ENCODE data around the gene ZNF274. TPM values are rescaled to one million over a fixed set of nuclear protein-coding genes. Genes with fewer than 3 reads are reported as not detected.

Gene ZNF274
- total and polyA plus RNA-seq, 10 of the 15 experiments (the other 5 are each of a cell fraction or from before 2014, with no cell fraction given) = 2.7 to 17.6 (median 14.3) TPM

- no peak for TF ChIP-seq ELK1 (IDR thresholded peaks at IDR 0.05; ENCODE audit: low read depth, low read length)
- no peak for TF ChIP-seq TAF1 (IDR thresholded peaks at IDR 0.05; ENCODE audit: borderline replicate concordance, low read depth, low read length)
- TF ChIP-seq ZNF274 (IDR thresholded peaks at IDR 0.05; ENCODE audit: insufficient read depth, insufficient read length) = no peak
- TF ChIP-seq GATAD2B (conservative IDR thresholded peaks at IDR 0.05; ENCODE audit: low read depth) = no peak
- no peak for TF ChIP-seq LARP7 (IDR thresholded peaks at IDR 0.05)
- TF ChIP-seq MYC (IDR thresholded peaks at IDR 0.05; ENCODE audit: insufficient read depth, insufficient read length, insufficient replicate concordance, low read length, severe bottlenecking) = no peak
- no peak for TF ChIP-seq IRF4 (IDR thresholded peaks at IDR 0.05; ENCODE audit: low read depth, low read length)
- no peak for TF ChIP-seq EZH2 (IDR thresholded peaks at IDR 0.05; ENCODE audit: borderline replicate concordance, control insufficient read depth, low read depth, low read length)
- TF ChIP-seq NR2F1 (conservative IDR thresholded peaks at IDR 0.05) = no peak
- TF ChIP-seq ESRRA (IDR thresholded peaks at IDR 0.05; ENCODE audit: low read length) = no peak
- no peak for TF ChIP-seq CBFB (IDR thresholded peaks at IDR 0.05; ENCODE audit: low read depth)
- TF ChIP-seq FOXK2 (IDR thresholded peaks at IDR 0.05) = no peak
- TF ChIP-seq ZNF592 (IDR thresholded peaks at IDR 0.05) = no peak
- TF ChIP-seq CEBPZ (IDR thresholded peaks at IDR 0.05; ENCODE audit: low read depth, low read length) = no peak
- no peak for TF ChIP-seq SMAD1 (IDR thresholded peaks at IDR 0.05; ENCODE audit: low read depth, partially characterized antibody)
Observed at GRCh38 chr19:58243351-58243750, 60.5 kb downstream of the ZNF274 start (continued).
